H9 (cell line): ENCODE measurements around the gene TUBD1. TPM values are rescaled to one million over a fixed set of nuclear protein-coding genes. Genes with fewer than 3 reads are reported as not detected.

Source experiments
- DNase-seq: peaks from one replicate; pipeline ENCODE4 v3.0.0-alpha.2; 2017
- H2AFZ ChIP-seq: one replicate; pipeline ENCODE4 v1.6.1; 2013; ENCODE audit warnings: mild to moderate bottlenecking, low read length, control low read depth, moderate library complexity
- H2AK5ac ChIP-seq: 2 replicates; pipeline ENCODE4 v1.6.1; 2013; ENCODE audit warnings: low read length, control low read depth, mixed read lengths; ENCODE audit not compliant: insufficient read length
- H2BK120ac ChIP-seq: one replicate; pipeline ENCODE4 v1.6.1; 2013; ENCODE audit warnings: low read depth, mild to moderate bottlenecking, low read length, control low read depth, inconsistent platforms; ENCODE audit not compliant: poor library complexity, severe bottlenecking
- H2BK12ac ChIP-seq: 2 replicates; pipeline ENCODE4 v1.6.1; 2013; ENCODE audit warnings: low read length, control low read depth, mixed read lengths, low read depth; ENCODE audit not compliant: insufficient read length
- H2BK15ac ChIP-seq: 2 replicates; pipeline ENCODE4 v1.6.1; 2013; ENCODE audit warnings: low read depth, low read length, control low read depth
- H2BK20ac ChIP-seq: one replicate; pipeline ENCODE4 v1.6.1; 2013; ENCODE audit warnings: low read depth, mild to moderate bottlenecking, low read length, control low read depth, inconsistent platforms; ENCODE audit not compliant: poor library complexity, severe bottlenecking
- H2BK5ac ChIP-seq: 2 replicates; pipeline ENCODE4 v1.6.1; 2013; ENCODE audit warnings: low read length, control low read depth, mixed read lengths; ENCODE audit not compliant: insufficient read length
- H3K14ac ChIP-seq: 2 replicates; pipeline ENCODE4 v1.6.1; 2013; ENCODE audit warnings: low read length, control low read depth; ENCODE audit not compliant: insufficient read depth
- H3K18ac ChIP-seq: 2 replicates; pipeline ENCODE4 v1.6.1; 2013; ENCODE audit warnings: low read depth, mild to moderate bottlenecking, mixed read lengths, low read length, control low read depth; ENCODE audit not compliant: insufficient read length
- H3K23ac ChIP-seq: 2 replicates; pipeline ENCODE4 v1.6.1; 2013; ENCODE audit warnings: low read length, control low read depth, mixed read lengths, low read depth; ENCODE audit not compliant: insufficient read length
- H3K23me2 ChIP-seq: 2 replicates; pipeline ENCODE4 v1.6.1; 2013; ENCODE audit warnings: low read depth, mild to moderate bottlenecking, mixed read lengths, low read length, control low read depth; ENCODE audit not compliant: insufficient read length, poor library complexity, severe bottlenecking
- H3K27ac ChIP-seq: 2 replicates; pipeline ENCODE4 v1.5.1; 2013; ENCODE audit warnings: low read length, control low read depth, mixed read lengths, low read depth; ENCODE audit not compliant: insufficient read length
- H3K27me3 ChIP-seq: 2 replicates; pipeline ENCODE4 v1.6.1; 2013; ENCODE audit warnings: low read length, control low read depth, inconsistent platforms; ENCODE audit not compliant: insufficient read depth
- H3K4ac ChIP-seq: 2 replicates; pipeline ENCODE4 v1.6.1; 2013; ENCODE audit warnings: low read depth, mild to moderate bottlenecking, control low read depth, inconsistent platforms, low read length, moderate library complexity
- H3K4me1 ChIP-seq: 2 replicates; pipeline ENCODE4 v1.6.1; 2013; ENCODE audit warnings: low read length, control low read depth, inconsistent platforms; ENCODE audit not compliant: insufficient read depth
- H3K4me2 ChIP-seq: 2 replicates; pipeline ENCODE4 v1.6.1; 2013; ENCODE audit warnings: low read length, control low read depth, mixed read lengths; ENCODE audit not compliant: insufficient read length, insufficient read depth
- H3K56ac ChIP-seq: 2 replicates; pipeline ENCODE4 v1.6.1; 2013; ENCODE audit warnings: low read depth, mild to moderate bottlenecking, mixed read lengths, low read length, control low read depth; ENCODE audit not compliant: insufficient read length
- H3K79me1 ChIP-seq: 2 replicates; pipeline ENCODE4 v1.6.1; 2013; ENCODE audit warnings: low read depth, mild to moderate bottlenecking, moderate library complexity, low read length, control low read depth, inconsistent platforms; ENCODE audit not compliant: insufficient read depth, poor library complexity, severe bottlenecking
- H3K79me2 ChIP-seq: 2 replicates; pipeline ENCODE4 v1.6.1; 2013; ENCODE audit warnings: low read length, control low read depth, inconsistent platforms; ENCODE audit not compliant: insufficient read depth
- H3K9ac ChIP-seq: 2 replicates; pipeline ENCODE4 v1.6.1; 2013; ENCODE audit warnings: low read length, control low read depth, mixed read lengths; ENCODE audit not compliant: insufficient read length; ENCODE audit errors: extremely low read depth
- H3K9me3 ChIP-seq: one replicate; pipeline ENCODE4 v1.6.1; 2013; ENCODE audit warnings: low read depth, low read length, inconsistent platforms; ENCODE audit not compliant: control insufficient read depth
- H3T11ph ChIP-seq: one replicate; pipeline ENCODE4 v1.6.1; 2013; ENCODE audit warnings: mild to moderate bottlenecking, low read length, control low read depth, inconsistent platforms
- H4K20me1 ChIP-seq: one replicate; pipeline ENCODE4 v1.6.1; 2013; ENCODE audit not compliant: control insufficient read depth, insufficient read length, insufficient read depth
- H4K5ac ChIP-seq: 2 replicates; pipeline ENCODE4 v1.6.1; 2013; ENCODE audit warnings: low read depth, mild to moderate bottlenecking, mixed read lengths, low read length, control low read depth; ENCODE audit not compliant: insufficient read length
- H4K8ac ChIP-seq: replicated peaks from 2 replicates; pipeline ENCODE4 v1.6.1; 2013; ENCODE audit warnings: low read length, control low read depth, mixed read lengths, low read depth; ENCODE audit not compliant: insufficient read length
- H4K91ac ChIP-seq: 2 replicates; pipeline ENCODE4 v1.6.1; 2013; ENCODE audit warnings: low read depth, mild to moderate bottlenecking, moderate library complexity, mixed read lengths, low read length, control low read depth; ENCODE audit not compliant: insufficient read length
- H3K27ac Mint-ChIP-seq, 3 experiments: 2 replicates in 2 of 3; 3 replicates in 1 of 3; pipeline ENCODE4 v1.8.0; 2020 to 2021; ENCODE audit warnings: mixed read lengths in 3 of 3, mild to moderate bottlenecking in 1 of 3, moderate library complexity in 1 of 3
- H3K27me3 Mint-ChIP-seq: 2 replicates; pipeline ENCODE4 v1.8.0; 2021; ENCODE audit warnings: low read depth, mild to moderate bottlenecking, moderate library complexity, mixed read lengths
- H3K36me3 Mint-ChIP-seq, 3 experiments: 2 replicates in 2 of 3; 3 replicates in 1 of 3; pipeline ENCODE4 v1.8.0; 2020 to 2021; ENCODE audit warnings: low read depth in 3 of 3, mixed read lengths in 3 of 3; ENCODE audit not compliant: insufficient read depth in 1 of 3
- H3K4me1 Mint-ChIP-seq, 2 experiments: 2 replicates each; pipeline ENCODE4 v1.8.0; 2020; ENCODE audit warnings: mixed read lengths in 2 of 2
- H3K4me3 Mint-ChIP-seq, 2 experiments: 2 replicates in 1 of 2; 3 replicates in 1 of 2; pipeline ENCODE4 v1.8.0; 2020 to 2021; ENCODE audit warnings: mild to moderate bottlenecking in 2 of 2, mixed read lengths in 2 of 2, moderate library complexity in 1 of 2
- H3K9me3 Mint-ChIP-seq, 2 experiments: 2 replicates in 1 of 2; 3 replicates in 1 of 2; pipeline ENCODE4 v1.8.0; 2020; ENCODE audit warnings: mild to moderate bottlenecking in 2 of 2, mixed read lengths in 2 of 2, moderate library complexity in 1 of 2
- CTCF ChIP-seq: fragments of 200-600 bp; sonication (generic); conservative IDR thresholded peaks from 3 replicates; pipeline ENCODE4 v1.8.0; 2021; ENCODE audit warnings: antibody characterized with exemption, mild to moderate bottlenecking
- WGBS: extraction: QIAGEN DNeasy Blood & Tissue Kit; methylation state at CpG from one replicate; pipeline ENCODE4 v1.1.7; 2013; ENCODE audit warnings: missing lambda C conversion rate, low lambda C conversion rate, mixed read lengths; ENCODE audit not compliant: insufficient read length; ENCODE audit errors: extremely low coverage; 5-methylcytosine and 5-hydroxymethylcytosine counted together
- total RNA-seq: library from RNA; stranded (reverse); gene quantifications from 2 replicates; pipeline ENCODE4 v1.2.1, GENCODE V29; 2021

TUBD1 gene
- total RNA-seq, 1 experiment from 2014 or later: 26.4 TPM

- Mint-ChIP-seq H3K27ac (no peak overlapping the region), H3K9me3 (no peaks in the 10 kb centered on the region), H3K27me3 (no peaks in the 10 kb centered on the region), H3K4me1 (no peaks in the 10 kb centered on the region), H3K36me3 (peaks cover 24 to 47% (median 43%) of the 10 kb centered on the region in 3 experiments), H3K4me3 (no peak overlapping the region)
- H3K9me3 ChIP-seq: no peaks in the 10 kb centered on the region
- H3K4me2 ChIP-seq: no peak overlapping the region
- no peak overlapping the region for H3K23ac ChIP-seq
- no peaks in the 10 kb centered on the region for H3K79me2 ChIP-seq
- H2BK20ac ChIP-seq: no peak overlapping the region
- H3K9ac ChIP-seq: no peak overlapping the region
- H3K27me3 ChIP-seq: no peaks in the 10 kb centered on the region
- no peaks in the 10 kb centered on the region for H3K4me1 ChIP-seq
- no peak overlapping the region for H2AK5ac ChIP-seq
- H3K79me1 ChIP-seq: no peaks in the 10 kb centered on the region
- no CpG with 5 or more reads among the region's 3 CpGs for WGBS
- no peak overlapping the region for H3K4ac ChIP-seq
- no peak overlapping the region for H3K18ac ChIP-seq
- no peak for DNase-seq
- no peak overlapping the region for H4K5ac ChIP-seq
- H4K20me1 ChIP-seq: no peaks in the 10 kb centered on the region
- no peak overlapping the region for H2BK5ac ChIP-seq
- H3T11ph ChIP-seq: no peak overlapping the region
- no peak overlapping the region for H4K8ac ChIP-seq
- no peak overlapping the region for H2BK120ac ChIP-seq
- H2BK12ac ChIP-seq: no peak overlapping the region
- H3K14ac ChIP-seq: no peak overlapping the region
- no peak overlapping the region for H3K56ac ChIP-seq
- H2AFZ ChIP-seq: no peak overlapping the region
- no peak overlapping the region for H3K27ac ChIP-seq
- TF ChIP-seq CTCF: no peak
- H4K91ac ChIP-seq: no peak overlapping the region
- H3K23me2 ChIP-seq: no peaks in the 10 kb centered on the region
- no peak overlapping the region for H2BK15ac ChIP-seq
Measured at GRCh38 chr17:59863616-59864015, 29.1 kb downstream of the TUBD1 start.
